GM12878 (cell line): ENCODE results near the gene HIBCH. TPM values are rescaled to one million over a fixed set of nuclear protein-coding genes. Genes with fewer than 3 reads are reported as not detected.

Experiments used
- BCL11A ChIP-seq: IDR thresholded peaks from 2 replicates; pipeline ENCODE4 v1.6.1; 2011; ENCODE audit warnings: low read depth, low read length
- BCL3 ChIP-seq: IDR thresholded peaks from 2 replicates; pipeline ENCODE4 v1.6.1; 2011; ENCODE audit warnings: borderline replicate concordance, low read depth, mild to moderate bottlenecking, moderate library complexity, low read length; ENCODE audit not compliant: insufficient read depth, poor library complexity, severe bottlenecking
- BCLAF1 ChIP-seq: fragments of 450-650 bp; IDR thresholded peaks from 2 replicates; pipeline ENCODE4 v1.6.1; 2017; ENCODE audit warnings: antibody characterized with exemption, mild to moderate bottlenecking, moderate library complexity
- CREM ChIP-seq: IDR thresholded peaks from 2 replicates; pipeline ENCODE4 v1.6.1; 2014; ENCODE audit warnings: antibody characterized with exemption, low read depth
- ESRRA ChIP-seq: IDR thresholded peaks from 2 replicates; pipeline ENCODE4 v1.6.1; 2012; ENCODE audit warnings: mild to moderate bottlenecking, low read length, improper control_type of control experiment
- KDM1A ChIP-seq: fragments of 200-600 bp; sonication (generic); IDR thresholded peaks from 2 replicates; pipeline ENCODE4 v1.6.1; 2016; ENCODE audit warnings: borderline replicate concordance
- MLLT1 ChIP-seq: fragments of 450-650 bp; IDR thresholded peaks from 2 replicates; pipeline ENCODE4 v1.6.1; 2016; ENCODE audit warnings: mild to moderate bottlenecking
- NKRF ChIP-seq: fragments of 450-650 bp; conservative IDR thresholded peaks from 2 replicates; pipeline ENCODE4 v1.6.1; 2017; ENCODE audit warnings: mild to moderate bottlenecking, moderate library complexity
- RELB ChIP-seq: fragments of 450-650 bp; IDR thresholded peaks from 2 replicates; pipeline ENCODE4 v1.6.1; 2017; ENCODE audit warnings: low read depth, mild to moderate bottlenecking, moderate library complexity
- RUNX3 ChIP-seq: IDR thresholded peaks from 2 replicates; pipeline ENCODE4 v1.6.1; 2012; ENCODE audit warnings: low read length, inconsistent platforms
- YY1 ChIP-seq: IDR thresholded peaks from 2 replicates; pipeline ENCODE4 v1.6.1; 2011; ENCODE audit warnings: low read depth, mild to moderate bottlenecking, low read length
- ZBED1 ChIP-seq: IDR thresholded peaks from 2 replicates; pipeline ENCODE4 v1.6.1; 2016; ENCODE audit warnings: borderline replicate concordance
- ZNF24 ChIP-seq: fragments of 450-650 bp; IDR thresholded peaks from 2 replicates; pipeline ENCODE4 v1.6.1; 2017; ENCODE audit warnings: antibody characterized with exemption, mild to moderate bottlenecking
- ZNF592 ChIP-seq: fragments of 450-650 bp; IDR thresholded peaks from 2 replicates; pipeline ENCODE4 v1.6.1; 2017; ENCODE audit warnings: mild to moderate bottlenecking, moderate library complexity
- polyA plus RNA-seq, 11 experiments: library from polyadenylated mRNA; depleted of rRNA in 4 of 11; unstranded in 6 of 11; stranded (reverse) in 5 of 11; fragments of >200 nt; fragmentation: Nextera tagmentation in 4 of 11; fragmentation: Illumina TruSeq in 1 of 11; extraction: Ambion mirVana in 4 of 11; extraction: Trizol in 1 of 11; gene quantifications; 1 replicate in 1 of 11; 2 replicates in 10 of 11; pipeline versions ENCODE4 v1.2.1 to v1.2.3, GENCODE V29; 2011 to 2016; ENCODE audit warnings: inconsistent platforms in 2 of 11, missing spikeins in 2 of 11, low read depth in 1 of 11
- total RNA-seq, 4 experiments: library from RNA; depleted of rRNA in 3 of 4; stranded (reverse); fragments of >200 nt in 3 of 4; fragmentation: Illumina TruSeq in 1 of 4; extraction: Trizol in 1 of 4; gene quantifications; 2 replicates each; pipeline versions ENCODE4 v1.2.1 to v1.2.3, GENCODE V29; 2013 to 2021

Gene HIBCH
- total and polyA plus RNA-seq, 10 of the 15 experiments (the other 5 are each of a cell fraction or from before 2014, with no cell fraction given): 22.3 to 81.0 (median 37.4) TPM

GRCh38 chr2:190319555-190320498 is at the start of gene HIBCH (continued):
- TF ChIP-seq BCL3: peak; percentile 22
- TF ChIP-seq ZNF24: no peak
- TF ChIP-seq RUNX3: no peak; the same call in 1 of the 2 replicates
- peak; percentile 94 for TF ChIP-seq RELB
- no peak for TF ChIP-seq BCLAF1
- no peak for TF ChIP-seq BCL11A
- TF ChIP-seq ESRRA: no peak
- no peak for TF ChIP-seq ZBED1
- TF ChIP-seq ZNF592: no peak
- TF ChIP-seq MLLT1: peak; percentile 86
- peak; percentile 89 for TF ChIP-seq CREM
- no peak for TF ChIP-seq KDM1A
- TF ChIP-seq NKRF: no peak
- TF ChIP-seq YY1: peak; percentile 33; the same call in 1 of the 2 replicates
